Measurements from ENCODE around the gene PTPRG. TPM values are rescaled to one million over a fixed set of nuclear protein-coding genes. Genes with fewer than 3 reads are reported as not detected.
A peak's percentile ranks its signal among the peaks of the same experiment; 100 is the strongest.

Gene PTPRG
- total and polyA plus RNA-seq, 2 of the 13 experiments (the other 11 are each of a cell fraction or from before 2014, with no cell fraction given) = 8.0 to 25.3 TPM

GRCh38 chr3:61810953-61811497 is 249.7 kb downstream of the PTPRG start:
- H3K4me3 ChIP-seq (replicated peaks in 1 of 3; ENCODE audit: insufficient read depth in 1 of 3, low read depth in 2 of 3, low read length in 3 of 3) = no peak overlapping the region
- H3K27me3 ChIP-seq (ENCODE audit: control insufficient read depth in 1 of 2, insufficient read depth in 2 of 2, low read length in 2 of 2) = no peaks in the 10 kb centered on the region
- no peak overlapping the region for H3K9ac ChIP-seq (ENCODE audit: insufficient read depth, low read depth, low read length)
- no peak overlapping the region for H3K4me2 ChIP-seq (ENCODE audit: low read depth, low read length)
- POLR2A ChIA-PET = no interaction called here
- no peaks in the 10 kb centered on the region for H3K36me3 ChIP-seq (replicated peaks in 1 of 2; ENCODE audit: control insufficient read depth in 1 of 2, insufficient read depth in 2 of 2, low read length in 2 of 2)
- no peak for TF ChIP-seq ZNF883 (CRISPR knock-in tag; IDR thresholded peaks at IDR 0.05; ENCODE audit: not compliant biosample characterization)
- no peak for TF ChIP-seq PHF20 (CRISPR knock-in tag; IDR thresholded peaks at IDR 0.05)
- no peak for TF ChIP-seq ZSCAN22 (CRISPR knock-in tag; IDR thresholded peaks at IDR 0.05)
- TF ChIP-seq HHEX (CRISPR knock-in tag; IDR thresholded peaks at IDR 0.05) = no peak
- 0 out of 2 replicates have a peak, but pooled peaks have one; percentile 12 for TF ChIP-seq SALL1 (CRISPR knock-in tag; IDR thresholded peaks at IDR 0.05)
- TF ChIP-seq HNF4A (CRISPR knock-in tag; IDR thresholded peaks at IDR 0.05) = peak; percentile 62
- no peak for TF ChIP-seq NRL (CRISPR knock-in tag; IDR thresholded peaks at IDR 0.05; ENCODE audit: borderline replicate concordance)
- peak; percentile 34 for TF ChIP-seq TEAD3 (CRISPR knock-in tag; optimal IDR thresholded peaks at IDR 0.05; ENCODE audit: borderline replicate concordance)
- no peak for TF ChIP-seq MTERF4 (CRISPR knock-in tag; IDR thresholded peaks at IDR 0.05)
- TF ChIP-seq NKX3-1 (CRISPR knock-in tag; IDR thresholded peaks at IDR 0.05) = no peak
- TF ChIP-seq ZNF644 (CRISPR knock-in tag; IDR thresholded peaks at IDR 0.05; ENCODE audit: low read depth) = 0 out of 2 replicates have a peak, but pooled peaks have one; percentile 10
- TF ChIP-seq CREB1 (IDR thresholded peaks at IDR 0.05) = no peak
- no peak for TF ChIP-seq CREB1 (CRISPR knock-in tag; IDR thresholded peaks at IDR 0.05)
- TF ChIP-seq CENPX (CRISPR knock-in tag; IDR thresholded peaks at IDR 0.05) = no peak
- TF ChIP-seq NR2C2 (CRISPR knock-in tag; IDR thresholded peaks at IDR 0.05; ENCODE audit: borderline replicate concordance) = no peak
- no peak for TF ChIP-seq TFAP4 (IDR thresholded peaks at IDR 0.05; ENCODE audit: borderline replicate concordance, low read depth)
- no peak for TF ChIP-seq MEF2D (CRISPR knock-in tag; IDR thresholded peaks at IDR 0.05)
- peak; percentile 29; the same call in 1 of the 2 replicates for TF ChIP-seq ZMYM4 (CRISPR knock-in tag; IDR thresholded peaks at IDR 0.05)
- BruUV-seq (replicated peaks) = no TSS peak
- no peaks in the 10 kb centered on the region for H3K79me2 ChIP-seq (ENCODE audit: insufficient read depth, low read length)
- WGBS (ENCODE audit: low lambda C conversion rate) = 75% methylated on average over 1 of the region's 1 CpG
- H3K4me1 ChIP-seq (ENCODE audit: insufficient read depth, low read length) = peaks cover 44% of the 10 kb centered on the region
- CTCF ChIA-PET (ENCODE audit: low intra/inter-chr PET ratio, low total read pairs) = no interaction called here
- ATAC-seq = peak; percentile 84
- in situ Hi-C loops (cut with HindIII; ENCODE audit: extremely low pct_ligation_motif_present, low pct_unique_long_range_greater_than_20kb) (no loop called here), intact Hi-C loops (cut with micrococcal nuclease; ENCODE audit: unreplicated experiment) (no loop called here)
- H2AFZ ChIP-seq (ENCODE audit: low read length) = no peak overlapping the region
- H3K27ac ChIP-seq (ENCODE audit: extremely low read length, insufficient read depth, low read length) = no peak overlapping the region
- DNase-seq (ENCODE audit: low spot score) = peak; percentile 44
- no peaks in the 10 kb centered on the region for H3K9me3 ChIP-seq (ENCODE audit: low read length)
- H4K20me1 ChIP-seq (ENCODE audit: insufficient read depth, low read length) = no peaks in the 10 kb centered on the region
- FAIRE-seq = no peak

Measured in HepG2 (cell line).